Measurements from ENCODE around the gene PHETA1. TPM values are rescaled to one million over a fixed set of nuclear protein-coding genes. Genes with fewer than 3 reads are reported as not detected.

PHETA1 gene
- total RNA-seq, 1 donor from 2014 or later: 18.6 TPM

DNA sequence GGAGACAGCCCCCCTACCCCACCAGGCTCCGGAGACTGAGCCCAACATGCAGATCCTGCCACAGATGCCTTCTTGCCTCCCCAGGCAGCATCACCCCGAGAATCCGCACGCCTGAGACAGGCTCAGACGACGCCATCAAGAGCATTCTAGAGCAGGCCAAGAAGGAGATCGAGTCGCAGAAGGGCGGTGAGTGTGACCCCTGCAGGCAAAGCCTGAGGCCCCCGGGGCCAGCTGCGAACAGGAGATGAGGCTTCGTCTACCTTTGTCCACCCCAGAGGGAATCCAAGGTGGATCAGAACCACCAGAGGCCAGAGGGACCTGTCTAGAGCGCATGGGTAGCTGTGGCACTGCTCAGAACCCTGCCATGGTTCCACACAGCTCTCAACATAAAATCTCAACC is 56.9 kb downstream of the PHETA1 start:
- intact Hi-C loops (cut with DNase I): loop anchor here (2.0 to 5.0 kb wide), 3 partner anchors 290 to 420 kb away; no protein-coding TSS in a partner anchor
- no peak for DNase-seq (ENCODE audit: low spot score)

DNA sequence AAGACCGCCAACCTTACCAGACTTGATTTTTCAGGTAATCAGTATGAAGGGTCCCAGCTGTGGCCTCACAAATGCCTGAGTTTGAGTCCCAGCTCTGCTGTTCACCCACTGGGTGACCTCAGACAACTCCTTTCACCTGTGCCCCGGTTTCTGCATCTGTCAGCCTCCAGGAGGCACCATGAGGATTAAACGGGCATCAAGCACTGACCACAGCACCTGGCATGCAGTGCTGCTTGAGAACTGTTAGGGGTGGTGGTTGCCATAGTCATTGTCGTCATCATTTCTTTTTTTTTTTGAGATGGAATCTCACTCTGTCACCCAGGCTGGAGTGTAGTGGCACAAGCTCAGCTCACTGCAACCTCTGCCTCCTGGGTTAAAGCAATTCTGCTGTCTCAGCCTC is 57.9 kb downstream of the PHETA1 start:
- intact Hi-C loops (cut with DNase I): loop anchor here (5.0 kb wide), 2 partner anchors 289 to 419 kb away; no protein-coding TSS in a partner anchor
- DNase-seq (ENCODE audit: low spot score): no peak

Other genes starting within 250 kb of the PHETA1 start
- 33.7 TPM for gene SH2B3, start 36.8 kb upstream of the PHETA1 start, total RNA-seq
- gene ATXN2, start 230.2 kb upstream of the PHETA1 start, total RNA-seq: 56.1 TPM